Activated CD8-positive, alpha-beta memory T cell treated with anti-CD3 and anti-CD28 coated beads for 48 hours (primary cell): ENCODE data around the gene PISD.

ENCODE experiments used
- DNase-seq, 3 experiments: peaks; one replicate each; pipeline ENCODE4 v3.0.0-alpha.2; 2020; ENCODE audit warnings: low read depth in 2 of 3, low spot score in 2 of 3

PISD gene

GRCh38 chr22:31652911-31653684 is 8.9 kb downstream of the PISD start:
- DNase-seq: no peak

- DNase-seq: no peak
Observed at GRCh38 chr22:31652088-31652487, 9.9 kb downstream of the PISD start.

GRCh38 chr22:31651664-31652063 is 10.4 kb downstream of the PISD start:
- DNase-seq: no peak

- no peak for DNase-seq
Observed at GRCh38 chr22:31650391-31650790, 11.6 kb downstream of the PISD start.

- DNase-seq: no peak
Observed at GRCh38 chr22:31647523-31648320, 14.3 kb downstream of the PISD start.

- no peak for DNase-seq
Observed at GRCh38 chr22:31647066-31647465, 14.9 kb downstream of the PISD start.

- no peak for DNase-seq
Observed at GRCh38 chr22:31646186-31647019, 15.6 kb downstream of the PISD start.

- DNase-seq: no peak
Observed at GRCh38 chr22:31639436-31640039, 22.5 kb downstream of the PISD start.

GRCh38 chr22:31637891-31638618 is 24.0 kb downstream of the PISD start:
- DNase-seq: no peak

- DNase-seq: no peak
Observed at GRCh38 chr22:31637447-31637890, 24.5 kb downstream of the PISD start.

- DNase-seq: no peak
Observed at GRCh38 chr22:31635638-31636306, 26.2 kb downstream of the PISD start.

GRCh38 chr22:31631436-31631835 is 30.6 kb downstream of the PISD start:
- no peak for DNase-seq

GRCh38 chr22:31630331-31631329 is 31.4 kb downstream of the PISD start:
- DNase-seq: peak; percentile 67 to 72 (median 72)

- no peak for DNase-seq
Observed at GRCh38 chr22:31629741-31630184, 32.3 kb downstream of the PISD start.

- DNase-seq: no peak
Observed at GRCh38 chr22:31628969-31629708, 32.9 kb downstream of the PISD start.

GRCh38 chr22:31628362-31628761 is 33.7 kb downstream of the PISD start:
- no peak for DNase-seq

GRCh38 chr22:31627223-31627731 is 34.7 kb downstream of the PISD start:
- no peak for DNase-seq
